ENCODE data around the gene ASH1L.
"Not testable (repeated sequence)": the region's sequence is repeated elsewhere in the genome, so short reads cannot be mapped to it uniquely, and the experiment has no call there.

ASH1L gene

GRCh38 chr1:155537193-155537592 is 25.4 kb downstream of the ASH1L start:
- Histone ChIP-seq H3K27me3 (ENCODE audit: control insufficient read depth, insufficient read depth, low read length) (no peaks in the 10 kb centered on the region), H3K27ac (ENCODE audit: low read depth, low read length) (no peak overlapping the region), H3K4me1 (ENCODE audit: control insufficient read depth, insufficient read depth, low read length) (no peaks in the 10 kb centered on the region), H3K4me3 (ENCODE audit: low read length) (no peak overlapping the region), H3K36me3 (ENCODE audit: control insufficient read depth, insufficient read depth, low read length) (no peaks in the 10 kb centered on the region), H3K9ac (ENCODE audit: low read length) (no peak overlapping the region)

DNA sequence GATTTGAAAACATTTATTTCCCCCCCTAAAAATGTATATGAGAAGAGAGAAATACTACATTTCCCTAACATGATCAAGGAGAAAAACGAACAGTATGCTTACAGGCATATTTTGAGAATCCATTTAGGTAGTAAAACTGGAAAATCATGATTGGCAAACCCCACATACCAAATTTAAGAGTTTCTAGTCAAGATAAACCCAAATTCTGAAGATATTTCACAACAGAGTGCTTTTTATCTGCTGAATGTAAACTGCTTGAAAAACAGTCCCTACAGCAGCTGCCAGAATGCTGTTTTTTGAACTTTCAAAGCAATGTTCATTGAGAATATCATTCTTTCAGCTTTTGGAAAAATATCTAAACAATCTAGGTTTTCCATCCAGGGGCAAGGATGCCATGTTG is 31.0 kb downstream of the ASH1L start:
- Histone ChIP-seq H3K27ac (ENCODE audit: low read depth, low read length) (no peak overlapping the region), H3K4me1 (ENCODE audit: control insufficient read depth, insufficient read depth, low read length) (no peaks in the 10 kb centered on the region), H3K4me3 (ENCODE audit: low read length) (no peak overlapping the region), H3K9ac (ENCODE audit: low read length) (no peak overlapping the region), H3K27me3 (ENCODE audit: control insufficient read depth, insufficient read depth, low read length) (no peaks in the 10 kb centered on the region), H3K36me3 (ENCODE audit: control insufficient read depth, insufficient read depth, low read length) (no peaks in the 10 kb centered on the region)

- H3K27me3 ChIP-seq (ENCODE audit: control insufficient read depth, insufficient read depth, low read length), result no peaks in the 10 kb centered on the region
Measured at GRCh38 chr1:155529929-155530328, 32.7 kb downstream of the ASH1L start.

GRCh38 chr1:155529109-155529508 is 33.5 kb downstream of the ASH1L start:
- Histone ChIP-seq H3K27ac (ENCODE audit: low read depth, low read length) (no peak overlapping the region), H3K9ac (ENCODE audit: low read length) (no peak overlapping the region), H3K4me1 (ENCODE audit: control insufficient read depth, insufficient read depth, low read length) (no peaks in the 10 kb centered on the region), H3K4me3 (ENCODE audit: low read length) (no peak overlapping the region), H3K36me3 (ENCODE audit: control insufficient read depth, insufficient read depth, low read length) (no peaks in the 10 kb centered on the region), H3K27me3 (ENCODE audit: control insufficient read depth, insufficient read depth, low read length) (no peaks in the 10 kb centered on the region)

More at GRCh38 chr1:155529929-155530328, 32.7 kb downstream of the ASH1L start:
- Histone ChIP-seq H3K4me1 (ENCODE audit: control insufficient read depth, insufficient read depth, low read length) (no peaks in the 10 kb centered on the region), H3K27ac (ENCODE audit: low read depth, low read length) (no peak overlapping the region), H3K9ac (ENCODE audit: low read length) (no peak overlapping the region), H3K4me3 (ENCODE audit: low read length) (no peak overlapping the region), H3K36me3 (ENCODE audit: control insufficient read depth, insufficient read depth, low read length) (no peaks in the 10 kb centered on the region)

DNA sequence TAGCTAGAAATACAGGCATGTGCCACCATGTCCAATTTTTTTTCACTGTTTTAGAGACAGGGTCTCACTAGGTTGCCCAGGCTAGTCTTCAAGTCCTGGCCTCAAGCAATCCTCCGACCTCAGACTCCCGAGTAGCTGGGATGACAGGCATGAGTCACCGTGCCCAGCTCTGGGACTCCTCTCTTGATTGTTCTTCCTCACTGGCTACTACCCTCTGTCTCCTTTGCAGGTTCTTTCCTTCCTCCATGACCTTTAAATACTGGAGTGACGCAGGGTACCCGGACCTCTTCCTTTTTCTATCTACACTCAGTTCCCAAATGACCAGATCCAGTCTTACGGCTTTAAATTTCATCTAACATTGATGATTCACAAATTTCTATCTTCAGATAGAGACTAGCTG is 34.9 kb downstream of the ASH1L start:
- Histone ChIP-seq H3K4me3 (ENCODE audit: low read length) (no peak overlapping the region), H3K27ac (ENCODE audit: low read depth, low read length) (no peak overlapping the region)

GRCh38 chr1:155526356-155526755 is 36.2 kb downstream of the ASH1L start:
- Histone ChIP-seq H3K9ac (ENCODE audit: low read length) (no peak overlapping the region), H3K36me3 (ENCODE audit: control insufficient read depth, insufficient read depth, low read length) (no peaks in the 10 kb centered on the region), H3K27me3 (ENCODE audit: control insufficient read depth, insufficient read depth, low read length) (no peaks in the 10 kb centered on the region), H3K27ac (ENCODE audit: low read depth, low read length) (no peak overlapping the region), H3K4me1 (ENCODE audit: control insufficient read depth, insufficient read depth, low read length) (no peaks in the 10 kb centered on the region), H3K4me3 (ENCODE audit: low read length) (no peak overlapping the region)

More for the DNA sequence above, 34.9 kb downstream of the ASH1L start:
- H3K9ac ChIP-seq (ENCODE audit: low read length), result no peak overlapping the region
- H3K27me3 ChIP-seq (ENCODE audit: control insufficient read depth, insufficient read depth, low read length), result no peaks in the 10 kb centered on the region
- H3K36me3 ChIP-seq (ENCODE audit: control insufficient read depth, insufficient read depth, low read length), result no peaks in the 10 kb centered on the region
- no peaks in the 10 kb centered on the region for H3K4me1 ChIP-seq (ENCODE audit: control insufficient read depth, insufficient read depth, low read length)

DNA sequence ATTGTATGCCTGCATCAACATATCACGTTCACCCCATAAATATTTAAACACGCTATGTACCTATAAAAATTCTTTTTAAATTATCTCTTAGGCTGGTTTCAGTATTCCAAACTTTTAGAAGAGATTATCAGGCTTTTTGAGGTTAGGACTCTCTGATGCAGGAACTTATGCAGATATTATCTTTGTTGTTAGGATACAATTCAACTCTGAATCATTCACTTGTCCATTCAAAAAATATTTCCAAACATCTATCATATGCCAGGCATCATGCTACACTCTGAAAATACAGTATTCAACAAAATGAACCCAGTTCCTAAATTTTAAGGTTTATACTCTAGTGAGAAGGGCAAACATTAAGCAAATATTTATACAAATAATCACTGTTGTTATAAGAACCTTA is 40.5 kb downstream of the ASH1L start:
- Histone ChIP-seq H3K27ac (ENCODE audit: low read depth, low read length) (no peak overlapping the region), H3K4me3 (ENCODE audit: low read length) (no peak overlapping the region), H3K27me3 (ENCODE audit: control insufficient read depth, insufficient read depth, low read length) (no peaks in the 10 kb centered on the region), H3K4me1 (ENCODE audit: control insufficient read depth, insufficient read depth, low read length) (no peaks in the 10 kb centered on the region), H3K36me3 (ENCODE audit: control insufficient read depth, insufficient read depth, low read length) (no peaks in the 10 kb centered on the region), H3K9ac (ENCODE audit: low read length) (no peak overlapping the region)

- H3K27me3 ChIP-seq (ENCODE audit: control insufficient read depth, insufficient read depth, low read length), result no peaks in the 10 kb centered on the region
- no peak overlapping the region for H3K4me3 ChIP-seq (ENCODE audit: low read length)
- no peak overlapping the region for H3K27ac ChIP-seq (ENCODE audit: low read depth, low read length)
- no peak overlapping the region for H3K9ac ChIP-seq (ENCODE audit: low read length)
- H3K4me1 ChIP-seq (ENCODE audit: control insufficient read depth, insufficient read depth, low read length), result no peaks in the 10 kb centered on the region
- H3K36me3 ChIP-seq (ENCODE audit: control insufficient read depth, insufficient read depth, low read length), result no peaks in the 10 kb centered on the region
Measured at GRCh38 chr1:155518484-155518883, 44.1 kb downstream of the ASH1L start.

GRCh38 chr1:155514582-155515187 is 47.9 kb downstream of the ASH1L start:
- Histone ChIP-seq H3K36me3 (ENCODE audit: control insufficient read depth, insufficient read depth, low read length) (no peaks in the 10 kb centered on the region), H3K4me3 (ENCODE audit: low read length) (no peak overlapping the region), H3K27me3 (ENCODE audit: control insufficient read depth, insufficient read depth, low read length) (no peaks in the 10 kb centered on the region), H3K27ac (ENCODE audit: low read depth, low read length) (no peak overlapping the region), H3K4me1 (ENCODE audit: control insufficient read depth, insufficient read depth, low read length) (no peaks in the 10 kb centered on the region), H3K9ac (ENCODE audit: low read length) (no peak overlapping the region)

- Histone ChIP-seq H3K27me3 (ENCODE audit: control insufficient read depth, insufficient read depth, low read length) (no peaks in the 10 kb centered on the region), H3K4me1 (ENCODE audit: control insufficient read depth, insufficient read depth, low read length) (no peaks in the 10 kb centered on the region), H3K9ac (ENCODE audit: low read length) (no peak overlapping the region)
Measured at GRCh38 chr1:155513300-155513916, 49.2 kb downstream of the ASH1L start.

GRCh38 chr1:155511385-155511784 is 51.2 kb downstream of the ASH1L start:
- H3K27ac ChIP-seq (ENCODE audit: low read depth, low read length); H3K4me3 ChIP-seq (ENCODE audit: low read length); H3K36me3 ChIP-seq (ENCODE audit: control insufficient read depth, insufficient read depth, low read length); H3K4me1 ChIP-seq (ENCODE audit: control insufficient read depth, insufficient read depth, low read length); H3K9ac ChIP-seq (ENCODE audit: low read length); H3K27me3 ChIP-seq (ENCODE audit: control insufficient read depth, insufficient read depth, low read length): not testable (repeated sequence)

More at GRCh38 chr1:155513300-155513916, 49.2 kb downstream of the ASH1L start:
- Histone ChIP-seq H3K36me3 (ENCODE audit: control insufficient read depth, insufficient read depth, low read length) (no peaks in the 10 kb centered on the region), H3K4me3 (ENCODE audit: low read length) (no peak overlapping the region), H3K27ac (ENCODE audit: low read depth, low read length) (no peak overlapping the region)

DNA sequence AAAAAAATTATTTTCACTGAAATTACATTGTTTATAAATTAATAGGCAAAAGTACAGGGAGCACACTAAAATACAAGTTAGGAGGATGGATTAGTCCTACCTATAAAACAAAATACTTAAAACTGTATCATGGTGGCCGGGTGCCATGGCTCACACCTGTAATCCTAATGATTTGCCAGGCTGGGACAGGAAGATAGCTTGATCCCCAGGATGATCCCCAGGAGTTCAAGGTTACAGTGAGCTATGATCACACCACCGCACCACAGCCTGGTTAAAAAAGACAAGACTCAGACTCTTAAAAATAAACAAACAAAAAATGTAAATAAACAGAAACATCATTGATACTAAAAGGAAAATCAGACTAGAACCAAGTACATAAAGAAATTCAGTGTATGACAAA is 53.5 kb downstream of the ASH1L start:
- no peak overlapping the region for H3K4me3 ChIP-seq (ENCODE audit: low read length)
- no peak overlapping the region for H3K27ac ChIP-seq (ENCODE audit: low read depth, low read length)
- no peak overlapping the region for H3K9ac ChIP-seq (ENCODE audit: low read length)
- H3K27me3 ChIP-seq (ENCODE audit: control insufficient read depth, insufficient read depth, low read length), result no peaks in the 10 kb centered on the region
- peaks cover 4% of the 10 kb centered on the region for H3K4me1 ChIP-seq (ENCODE audit: control insufficient read depth, insufficient read depth, low read length)
- H3K36me3 ChIP-seq (ENCODE audit: control insufficient read depth, insufficient read depth, low read length), result no peaks in the 10 kb centered on the region

GRCh38 chr1:155507945-155508344 is 54.7 kb downstream of the ASH1L start:
- no peak overlapping the region for H3K4me3 ChIP-seq (ENCODE audit: low read length)
- H3K4me1 ChIP-seq (ENCODE audit: control insufficient read depth, insufficient read depth, low read length), result peaks cover 6% of the 10 kb centered on the region
- H3K27ac ChIP-seq (ENCODE audit: low read depth, low read length), result no peak overlapping the region
- H3K9ac ChIP-seq (ENCODE audit: low read length), result no peak overlapping the region
- no peaks in the 10 kb centered on the region for H3K27me3 ChIP-seq (ENCODE audit: control insufficient read depth, insufficient read depth, low read length)
- no peaks in the 10 kb centered on the region for H3K36me3 ChIP-seq (ENCODE audit: control insufficient read depth, insufficient read depth, low read length)
